H9 (cell line): Measurements from ENCODE around the gene CTRL. TPM values are rescaled to one million over a fixed set of nuclear protein-coding genes. Genes with fewer than 3 reads are reported as not detected.

Experiments used
- DNase-seq: peaks from one replicate; pipeline ENCODE4 v3.0.0-alpha.2; 2017
- H2AFZ ChIP-seq: one replicate; pipeline ENCODE4 v1.6.1; 2013; ENCODE audit warnings: mild to moderate bottlenecking, low read length, control low read depth, moderate library complexity
- H2AK5ac ChIP-seq: 2 replicates; pipeline ENCODE4 v1.6.1; 2013; ENCODE audit warnings: low read length, control low read depth, mixed read lengths; ENCODE audit not compliant: insufficient read length
- H2BK120ac ChIP-seq: one replicate; pipeline ENCODE4 v1.6.1; 2013; ENCODE audit warnings: low read depth, mild to moderate bottlenecking, low read length, control low read depth, inconsistent platforms; ENCODE audit not compliant: poor library complexity, severe bottlenecking
- H2BK12ac ChIP-seq: 2 replicates; pipeline ENCODE4 v1.6.1; 2013; ENCODE audit warnings: low read length, control low read depth, mixed read lengths, low read depth; ENCODE audit not compliant: insufficient read length
- H2BK15ac ChIP-seq: 2 replicates; pipeline ENCODE4 v1.6.1; 2013; ENCODE audit warnings: low read depth, low read length, control low read depth
- H2BK20ac ChIP-seq: one replicate; pipeline ENCODE4 v1.6.1; 2013; ENCODE audit warnings: low read depth, mild to moderate bottlenecking, low read length, control low read depth, inconsistent platforms; ENCODE audit not compliant: poor library complexity, severe bottlenecking
- H2BK5ac ChIP-seq: 2 replicates; pipeline ENCODE4 v1.6.1; 2013; ENCODE audit warnings: low read length, control low read depth, mixed read lengths; ENCODE audit not compliant: insufficient read length
- H3K14ac ChIP-seq: 2 replicates; pipeline ENCODE4 v1.6.1; 2013; ENCODE audit warnings: low read length, control low read depth; ENCODE audit not compliant: insufficient read depth
- H3K18ac ChIP-seq: 2 replicates; pipeline ENCODE4 v1.6.1; 2013; ENCODE audit warnings: low read depth, mild to moderate bottlenecking, mixed read lengths, low read length, control low read depth; ENCODE audit not compliant: insufficient read length
- H3K23ac ChIP-seq: 2 replicates; pipeline ENCODE4 v1.6.1; 2013; ENCODE audit warnings: low read length, control low read depth, mixed read lengths, low read depth; ENCODE audit not compliant: insufficient read length
- H3K23me2 ChIP-seq: 2 replicates; pipeline ENCODE4 v1.6.1; 2013; ENCODE audit warnings: low read depth, mild to moderate bottlenecking, mixed read lengths, low read length, control low read depth; ENCODE audit not compliant: insufficient read length, poor library complexity, severe bottlenecking
- H3K27ac ChIP-seq: 2 replicates; pipeline ENCODE4 v1.5.1; 2013; ENCODE audit warnings: low read length, control low read depth, mixed read lengths, low read depth; ENCODE audit not compliant: insufficient read length
- H3K27me3 ChIP-seq: 2 replicates; pipeline ENCODE4 v1.6.1; 2013; ENCODE audit warnings: low read length, control low read depth, inconsistent platforms; ENCODE audit not compliant: insufficient read depth
- H3K4ac ChIP-seq: 2 replicates; pipeline ENCODE4 v1.6.1; 2013; ENCODE audit warnings: low read depth, mild to moderate bottlenecking, control low read depth, inconsistent platforms, low read length, moderate library complexity
- H3K4me1 ChIP-seq: 2 replicates; pipeline ENCODE4 v1.6.1; 2013; ENCODE audit warnings: low read length, control low read depth, inconsistent platforms; ENCODE audit not compliant: insufficient read depth
- H3K4me2 ChIP-seq: 2 replicates; pipeline ENCODE4 v1.6.1; 2013; ENCODE audit warnings: low read length, control low read depth, mixed read lengths; ENCODE audit not compliant: insufficient read length, insufficient read depth
- H3K56ac ChIP-seq: 2 replicates; pipeline ENCODE4 v1.6.1; 2013; ENCODE audit warnings: low read depth, mild to moderate bottlenecking, mixed read lengths, low read length, control low read depth; ENCODE audit not compliant: insufficient read length
- H3K79me1 ChIP-seq: 2 replicates; pipeline ENCODE4 v1.6.1; 2013; ENCODE audit warnings: low read depth, mild to moderate bottlenecking, moderate library complexity, low read length, control low read depth, inconsistent platforms; ENCODE audit not compliant: insufficient read depth, poor library complexity, severe bottlenecking
- H3K79me2 ChIP-seq: 2 replicates; pipeline ENCODE4 v1.6.1; 2013; ENCODE audit warnings: low read length, control low read depth, inconsistent platforms; ENCODE audit not compliant: insufficient read depth
- H3K9ac ChIP-seq: 2 replicates; pipeline ENCODE4 v1.6.1; 2013; ENCODE audit warnings: low read length, control low read depth, mixed read lengths; ENCODE audit not compliant: insufficient read length; ENCODE audit errors: extremely low read depth
- H3K9me3 ChIP-seq: one replicate; pipeline ENCODE4 v1.6.1; 2013; ENCODE audit warnings: low read depth, low read length, inconsistent platforms; ENCODE audit not compliant: control insufficient read depth
- H3T11ph ChIP-seq: one replicate; pipeline ENCODE4 v1.6.1; 2013; ENCODE audit warnings: mild to moderate bottlenecking, low read length, control low read depth, inconsistent platforms
- H4K20me1 ChIP-seq: one replicate; pipeline ENCODE4 v1.6.1; 2013; ENCODE audit not compliant: control insufficient read depth, insufficient read length, insufficient read depth
- H4K5ac ChIP-seq: 2 replicates; pipeline ENCODE4 v1.6.1; 2013; ENCODE audit warnings: low read depth, mild to moderate bottlenecking, mixed read lengths, low read length, control low read depth; ENCODE audit not compliant: insufficient read length
- H4K8ac ChIP-seq: replicated peaks from 2 replicates; pipeline ENCODE4 v1.6.1; 2013; ENCODE audit warnings: low read length, control low read depth, mixed read lengths, low read depth; ENCODE audit not compliant: insufficient read length
- H4K91ac ChIP-seq: 2 replicates; pipeline ENCODE4 v1.6.1; 2013; ENCODE audit warnings: low read depth, mild to moderate bottlenecking, moderate library complexity, mixed read lengths, low read length, control low read depth; ENCODE audit not compliant: insufficient read length
- H3K27ac Mint-ChIP-seq, 3 experiments: 2 replicates in 2 of 3; 3 replicates in 1 of 3; pipeline ENCODE4 v1.8.0; 2020 to 2021; ENCODE audit warnings: mixed read lengths in 3 of 3, mild to moderate bottlenecking in 1 of 3, moderate library complexity in 1 of 3
- H3K27me3 Mint-ChIP-seq: 2 replicates; pipeline ENCODE4 v1.8.0; 2021; ENCODE audit warnings: low read depth, mild to moderate bottlenecking, moderate library complexity, mixed read lengths
- H3K36me3 Mint-ChIP-seq, 3 experiments: 2 replicates in 2 of 3; 3 replicates in 1 of 3; pipeline ENCODE4 v1.8.0; 2020 to 2021; ENCODE audit warnings: low read depth in 3 of 3, mixed read lengths in 3 of 3; ENCODE audit not compliant: insufficient read depth in 1 of 3
- H3K4me1 Mint-ChIP-seq, 2 experiments: 2 replicates each; pipeline ENCODE4 v1.8.0; 2020; ENCODE audit warnings: mixed read lengths in 2 of 2
- H3K4me3 Mint-ChIP-seq, 2 experiments: 2 replicates in 1 of 2; 3 replicates in 1 of 2; pipeline ENCODE4 v1.8.0; 2020 to 2021; ENCODE audit warnings: mild to moderate bottlenecking in 2 of 2, mixed read lengths in 2 of 2, moderate library complexity in 1 of 2
- H3K9me3 Mint-ChIP-seq, 2 experiments: 2 replicates in 1 of 2; 3 replicates in 1 of 2; pipeline ENCODE4 v1.8.0; 2020; ENCODE audit warnings: mild to moderate bottlenecking in 2 of 2, mixed read lengths in 2 of 2, moderate library complexity in 1 of 2
- CTCF ChIP-seq: fragments of 200-600 bp; sonication (generic); conservative IDR thresholded peaks from 3 replicates; pipeline ENCODE4 v1.8.0; 2021; ENCODE audit warnings: antibody characterized with exemption, mild to moderate bottlenecking
- WGBS: extraction: QIAGEN DNeasy Blood & Tissue Kit; methylation state at CpG from one replicate; pipeline ENCODE4 v1.1.7; 2013; ENCODE audit warnings: missing lambda C conversion rate, low lambda C conversion rate, mixed read lengths; ENCODE audit not compliant: insufficient read length; ENCODE audit errors: extremely low coverage; 5-methylcytosine and 5-hydroxymethylcytosine counted together
- total RNA-seq: library from RNA; stranded (reverse); gene quantifications from 2 replicates; pipeline ENCODE4 v1.2.1, GENCODE V29; 2021

CTRL gene
- total RNA-seq, 1 experiment from 2014 or later, result 2.7 TPM

- no CpG with 5 or more reads among the region's 5 CpGs for WGBS
- H3K27ac Mint-ChIP-seq, result no peak overlapping the region
- Histone ChIP-seq H3K9ac (no peak overlapping the region), H2BK20ac (no peak overlapping the region), H3K27me3 (no peaks in the 10 kb centered on the region), H2BK15ac (no peak overlapping the region), H3K14ac (no peak overlapping the region), H4K5ac (no peak overlapping the region), H4K8ac (no peak overlapping the region), H3K18ac (no peak overlapping the region), H3K9me3 (no peaks in the 10 kb centered on the region), H2BK5ac (no peak overlapping the region), H2BK120ac (no peak overlapping the region), H3K23me2 (no peaks in the 10 kb centered on the region), H3K23ac (no peak overlapping the region), H4K20me1 (no peaks in the 10 kb centered on the region), H3T11ph (no peak overlapping the region), H3K79me1 (no peaks in the 10 kb centered on the region), H4K91ac (no peak overlapping the region), H3K56ac (no peak overlapping the region), H2AK5ac (no peak overlapping the region), H3K79me2 (no peaks in the 10 kb centered on the region), H3K27ac (no peak overlapping the region), H2BK12ac (no peak overlapping the region), H2AFZ (no peak overlapping the region), H3K4me2 (no peak overlapping the region), H3K4me1 (no peaks in the 10 kb centered on the region), H3K4ac (no peak overlapping the region)
- TF ChIP-seq CTCF, result no peak
- H3K4me1 Mint-ChIP-seq, result no peaks in the 10 kb centered on the region
- DNase-seq, result no peak
- H3K4me3 Mint-ChIP-seq, result no peak overlapping the region
- no peaks in the 10 kb centered on the region for H3K27me3 Mint-ChIP-seq
- H3K9me3 Mint-ChIP-seq, result no peaks in the 10 kb centered on the region
- H3K36me3 Mint-ChIP-seq, result peaks cover 4 to 12% (median 11%) of the 10 kb centered on the region in 3 experiments; a peak in 6 of 7 replicates
Measured at GRCh38 chr16:67901734-67902133, 29.9 kb downstream of the CTRL start.
